Spleen (tissue), 11 donors: Measurements from ENCODE around the gene SLC9A3. TPM values are rescaled to one million over a fixed set of nuclear protein-coding genes. Genes with fewer than 3 reads are reported as not detected.

Experiments used
- DNase-seq: peaks from one replicate; pipeline ENCODE4 v3.0.0-alpha.2; 2020
- H3K27ac ChIP-seq, 8 donors: fragments of 200-600 bp; sonication (generic) in 7 of 8; 1 replicate in 4 of 8; 2 replicates in 4 of 8; pipeline versions ENCODE4 v1.5.0 to v1.8.0; 2016 to 2021; ENCODE audit warnings: inconsistent platforms in 4 of 8, mild to moderate bottlenecking in 4 of 8, moderate library complexity in 1 of 8
- H3K27me3 ChIP-seq, 7 donors: fragments of 200-600 bp; sonication (generic) in 6 of 7; replicated peaks in 1 of 7; 1 replicate in 4 of 7; 2 replicates in 3 of 7; pipeline versions ENCODE4 v1.5.0 to v1.8.0; 2016 to 2021; ENCODE audit warnings: inconsistent platforms in 3 of 7, mild to moderate bottlenecking in 1 of 7
- H3K36me3 ChIP-seq, 6 donors: fragments of 200-600 bp; sonication (generic) in 5 of 6; 1 replicate in 4 of 6; 2 replicates in 2 of 6; pipeline versions ENCODE4 v1.5.0 to v1.8.0; 2016 to 2021; ENCODE audit warnings: inconsistent platforms in 2 of 6
- H3K4me1 ChIP-seq, 6 donors: fragments of 200-600 bp; sonication (generic) in 5 of 6; 1 replicate in 3 of 6; 2 replicates in 3 of 6; pipeline versions ENCODE4 v1.5.0 to v1.8.0; 2016 to 2021; ENCODE audit warnings: inconsistent platforms in 3 of 6
- H3K4me3 ChIP-seq, 8 donors: fragments of 200-600 bp; sonication (generic) in 7 of 8; 1 replicate in 4 of 8; 2 replicates in 4 of 8; pipeline versions ENCODE4 v1.5.0 to v1.8.0; 2016 to 2021; ENCODE audit warnings: inconsistent platforms in 4 of 8, mild to moderate bottlenecking in 4 of 8, moderate library complexity in 2 of 8
- H3K9me3 ChIP-seq, 8 donors: fragments of 200-600 bp; sonication (generic) in 7 of 8; 1 replicate in 4 of 8; 2 replicates in 4 of 8; pipeline versions ENCODE4 v1.5.0 to v1.8.0; 2016 to 2021; ENCODE audit warnings: inconsistent platforms in 4 of 8
- POLR2A ChIP-seq, 3 donors: fragments of 450-650 bp; IDR thresholded peaks; one replicate each; pipeline ENCODE4 v1.5.1; 2017; ENCODE audit warnings: antibody characterized with exemption in 3 of 3, mild to moderate bottlenecking in 1 of 3
- POLR2AphosphoS5 ChIP-seq, 3 donors: sonication (generic); formaldehyde crosslinking; IDR thresholded peaks; one replicate each; pipeline ENCODE4 v1.5.1; 2017; ENCODE audit warnings: antibody characterized with exemption in 3 of 3
- WGBS, 5 donors: extraction: QIAGEN DNeasy Blood & Tissue Kit in 3 of 5; methylation state at CpG; one replicate each; pipeline versions ENCODE4 v1.1.5 to v1.1.7; 2013 to 2018; 5-methylcytosine and 5-hydroxymethylcytosine counted together
- intact Hi-C: fragments of 100-400 bp; cut with DNase I; formaldehyde crosslinking; loops from one replicate; pipeline ENCODE4 v1.15.0; 2023; ENCODE audit warnings: low total_unique reads
- polyA plus RNA-seq, 3 donors: library from polyadenylated mRNA; stranded (reverse); fragments of 200-250 nt; gene quantifications; one replicate each; pipeline ENCODE4 v1.2.1, GENCODE V29; 2013
- total RNA-seq, 7 donors: library from RNA; depleted of rRNA in 3 of 7; stranded (reverse); fragments of >200 nt in 3 of 7; fragmentation: NEBNext Ultra II Directional in 4 of 7; extraction: Animal tissue kit (Norgen Biotek cat#: 25700) in 4 of 7; gene quantifications; one replicate each; pipeline versions ENCODE4 v1.1.0 to v1.2.1, GENCODE V29; 2016 to 2021
- TF ChIP-seq, protein P1 (sequence below), 11 experiments: fragments of 200-600 bp in 7 of 11; fragments of 450-650 bp in 4 of 11; sonication (generic) in 4 of 11; IDR thresholded peaks in 8 of 11; conservative IDR thresholded peaks in 3 of 11; 1 replicate in 7 of 11; 2 replicates in 4 of 11; pipeline versions ENCODE4 v1.4.0 to v1.8.0; 2016 to 2021; ENCODE audit warnings: antibody characterized with exemption in 11 of 11, inconsistent platforms in 4 of 11, mild to moderate bottlenecking in 1 of 11
- donor health status: healthy with polysubstance abuse.
- donor health status: DM: no; HTN: no; CAD: no; lungs with moderate emphysema.
- donor health status: DM: no; HTN: no; CAD: no.
- donor health status: Bipolar disorder and iron deficiency.
- donor health status: healthy.
- donor health status: DM: no; HTN: no; CAD: no.
- donor health status: DM: yes; HTN: yes; CAD: no.

Gene SLC9A3
- total and polyA plus RNA-seq, 10 donors = 1.0 to 3.2 (median 1.5) TPM

DNA sequence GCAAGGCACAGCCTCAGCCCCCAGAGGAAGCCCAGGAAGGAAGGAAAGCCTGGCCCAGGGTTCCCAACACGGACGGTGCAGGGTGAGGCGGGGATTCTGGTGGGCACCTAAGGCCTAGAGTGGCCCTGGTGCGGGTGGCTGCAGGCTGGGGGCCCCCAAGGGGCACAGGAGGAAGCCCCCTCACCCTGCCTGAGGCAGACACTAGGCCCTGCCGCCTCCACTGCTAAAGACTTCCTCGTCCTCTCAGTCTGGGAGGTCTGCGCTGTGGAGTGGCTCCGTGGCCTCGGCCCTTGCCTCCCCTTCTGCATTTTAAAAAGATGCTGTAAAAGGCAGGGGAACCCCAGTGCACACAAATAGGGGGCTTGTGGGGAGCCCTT, 3.4 kb downstream of the SLC9A3 start:
- no peaks in the 10 kb centered on the region for H3K36me3 ChIP-seq
- H3K4me3 ChIP-seq = no peak overlapping the region
- no peaks in the 10 kb centered on the region for H3K9me3 ChIP-seq
- H3K27me3 ChIP-seq = peaks cover 0 to 100% (median 79%) of the 10 kb centered on the region in 7 donors
- no peak overlapping the region for H3K27ac ChIP-seq
- WGBS, 5 donors = 55 to 73% (median 67%) methylated on average over 6 to 9 of the region's 9 CpGs
- peaks cover 3 to 27% (median 18%) of the 10 kb centered on the region in 6 donors for H3K4me1 ChIP-seq
- DNase-seq = no peak
- intact Hi-C loops = no loop called here
- no peak for TF ChIP-seq POLR2AphosphoS5 (IDR thresholded peaks at IDR 0.05)
- no peak for TF ChIP-seq POLR2A (IDR thresholded peaks at IDR 0.05)
- TF ChIP-seq, protein P1, sequence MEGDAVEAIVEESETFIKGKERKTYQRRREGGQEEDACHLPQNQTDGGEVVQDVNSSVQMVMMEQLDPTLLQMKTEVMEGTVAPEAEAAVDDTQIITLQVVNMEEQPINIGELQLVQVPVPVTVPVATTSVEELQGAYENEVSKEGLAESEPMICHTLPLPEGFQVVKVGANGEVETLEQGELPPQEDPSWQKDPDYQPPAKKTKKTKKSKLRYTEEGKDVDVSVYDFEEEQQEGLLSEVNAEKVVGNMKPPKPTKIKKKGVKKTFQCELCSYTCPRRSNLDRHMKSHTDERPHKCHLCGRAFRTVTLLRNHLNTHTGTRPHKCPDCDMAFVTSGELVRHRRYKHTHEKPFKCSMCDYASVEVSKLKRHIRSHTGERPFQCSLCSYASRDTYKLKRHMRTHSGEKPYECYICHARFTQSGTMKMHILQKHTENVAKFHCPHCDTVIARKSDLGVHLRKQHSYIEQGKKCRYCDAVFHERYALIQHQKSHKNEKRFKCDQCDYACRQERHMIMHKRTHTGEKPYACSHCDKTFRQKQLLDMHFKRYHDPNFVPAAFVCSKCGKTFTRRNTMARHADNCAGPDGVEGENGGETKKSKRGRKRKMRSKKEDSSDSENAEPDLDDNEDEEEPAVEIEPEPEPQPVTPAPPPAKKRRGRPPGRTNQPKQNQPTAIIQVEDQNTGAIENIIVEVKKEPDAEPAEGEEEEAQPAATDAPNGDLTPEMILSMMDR (IDR thresholded peaks at IDR 0.05 in 8 of 11, conservative IDR thresholded peaks at IDR 0.05 in 3 of 11) = no peak

DNA sequence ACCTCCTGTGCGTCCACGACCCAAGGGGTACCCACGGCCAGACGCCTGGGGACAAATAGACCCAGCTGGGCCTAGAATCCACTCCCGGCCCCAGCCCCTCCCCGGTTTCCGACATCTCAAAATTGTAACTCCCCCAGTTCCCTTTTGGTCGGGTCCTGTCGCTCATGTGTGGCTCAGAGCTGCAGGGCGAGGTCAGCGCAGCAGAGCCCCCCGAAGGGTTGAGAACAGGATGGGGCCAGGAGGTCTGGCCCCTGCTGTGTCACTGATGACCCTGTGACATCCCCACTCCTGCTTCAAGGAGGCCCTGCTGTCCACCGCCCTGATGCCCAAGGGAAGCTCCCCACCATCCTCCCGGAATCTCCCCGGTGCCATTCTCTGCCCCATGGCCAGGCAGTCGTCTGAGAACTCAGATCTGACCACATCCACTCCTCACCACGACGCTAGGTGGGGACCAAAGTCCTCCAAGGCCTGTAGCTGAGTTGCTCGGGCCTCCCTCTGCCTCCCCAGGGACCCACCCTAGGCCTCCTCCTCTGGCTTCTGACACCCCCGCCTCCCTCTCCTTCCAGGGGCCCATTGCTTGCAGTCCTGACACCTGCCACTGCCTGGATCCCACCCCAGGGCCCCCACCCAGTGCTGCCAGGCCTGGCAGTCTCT, 3.9 kb downstream of the SLC9A3 start:
- TF ChIP-seq, protein P1 (IDR thresholded peaks at IDR 0.05 in 8 of 11, conservative IDR thresholded peaks at IDR 0.05 in 3 of 11) = no peak
- no peak for TF ChIP-seq POLR2A (IDR thresholded peaks at IDR 0.05)
- no peak for TF ChIP-seq POLR2AphosphoS5 (IDR thresholded peaks at IDR 0.05)
- H3K27ac ChIP-seq = no peak overlapping the region
- H3K4me3 ChIP-seq = no peak overlapping the region
- no peak for DNase-seq
- H3K4me1 ChIP-seq = peaks cover 3 to 27% (median 18%) of the 10 kb centered on the region in 6 donors
- H3K27me3 ChIP-seq = peaks cover 0 to 96% (median 74%) of the 10 kb centered on the region in 7 donors
- intact Hi-C loops = no loop called here
- WGBS, 5 donors = 75 to 86% (median 79%) methylated on average over 20 of the region's 20 CpGs
- H3K9me3 ChIP-seq = no peaks in the 10 kb centered on the region
- H3K36me3 ChIP-seq = no peaks in the 10 kb centered on the region

DNA sequence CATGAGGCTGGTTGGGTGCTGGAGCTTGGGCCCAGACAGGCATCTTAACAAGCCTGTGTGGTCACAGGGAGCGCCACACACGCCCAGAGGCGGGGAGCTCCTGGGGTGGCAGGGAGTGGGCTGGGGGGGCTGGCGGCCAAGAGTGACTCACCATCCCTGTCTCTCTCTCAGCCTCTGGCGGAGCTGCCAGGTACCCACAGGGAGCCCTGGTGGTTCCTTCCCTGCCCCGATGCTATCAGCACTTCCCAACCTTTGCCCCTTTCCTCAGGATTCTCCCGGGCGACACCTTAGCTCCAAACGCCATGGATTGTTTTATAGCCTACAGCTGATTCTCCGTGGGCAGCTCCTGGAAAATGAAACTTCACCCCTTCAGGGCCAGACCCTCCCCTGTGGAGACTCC, 5.5 kb downstream of the SLC9A3 start:
- TF ChIP-seq POLR2AphosphoS5 (IDR thresholded peaks at IDR 0.05) = no peak
- TF ChIP-seq, protein P1 (IDR thresholded peaks at IDR 0.05 in 8 of 11, conservative IDR thresholded peaks at IDR 0.05 in 3 of 11) = no peak
- TF ChIP-seq POLR2A (IDR thresholded peaks at IDR 0.05) = no peak
- Histone ChIP-seq H3K9me3 (no peaks in the 10 kb centered on the region), H3K4me3 (no peak overlapping the region), H3K27me3 (peaks cover 0 to 96% (median 66%) of the 10 kb centered on the region in 7 donors), H3K36me3 (no peaks in the 10 kb centered on the region), H3K4me1 (peaks cover 1 to 14% (median 8%) of the 10 kb centered on the region in 6 donors), H3K27ac (no peak overlapping the region)
- 66 to 78% (median 76%) methylated on average over 9 to 10 of the region's 10 CpGs for WGBS, 5 donors
- intact Hi-C loops = no loop called here
- DNase-seq = no peak

DNA sequence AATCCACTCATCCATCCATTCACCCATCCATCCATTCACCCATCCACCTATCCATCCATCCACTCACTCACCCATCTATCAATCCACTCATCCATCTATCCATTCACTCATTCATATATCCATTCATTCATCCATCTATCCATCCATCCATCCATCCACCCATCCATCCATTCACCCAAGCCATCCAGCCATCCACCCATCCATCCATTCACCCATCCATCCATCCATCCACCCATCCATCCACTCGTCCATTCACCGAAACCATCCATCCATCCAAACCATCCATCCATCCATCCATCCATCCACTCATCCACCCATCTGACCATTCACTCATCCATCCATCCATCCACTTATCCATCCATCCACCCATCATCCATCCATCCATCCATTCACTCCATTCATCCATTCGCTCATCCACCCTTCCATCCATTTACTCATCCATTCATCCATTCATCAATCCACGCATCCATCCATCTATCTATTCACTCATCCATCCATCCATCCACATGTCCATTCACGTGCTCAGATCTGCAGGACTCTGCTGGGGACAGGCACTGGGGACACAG, 6.6 kb downstream of the SLC9A3 start:
- intact Hi-C loops = no loop called here
- H3K9me3 ChIP-seq = no peaks in the 10 kb centered on the region
- TF ChIP-seq POLR2A (IDR thresholded peaks at IDR 0.05) (no peak), POLR2AphosphoS5 (IDR thresholded peaks at IDR 0.05) (no peak)
- TF ChIP-seq, protein P1 (IDR thresholded peaks at IDR 0.05 in 8 of 11, conservative IDR thresholded peaks at IDR 0.05 in 3 of 11) = no peak
- 86 to 91% (median 87%) methylated on average over 5 of the region's 5 CpGs for WGBS, 5 donors
- H3K27ac ChIP-seq = no peak overlapping the region
- H3K4me3 ChIP-seq = no peak overlapping the region
- H3K36me3 ChIP-seq = no peaks in the 10 kb centered on the region
- H3K4me1 ChIP-seq = peaks cover 0 to 6% (median 0%) of the 10 kb centered on the region in 6 donors
- no peak for DNase-seq
- H3K27me3 ChIP-seq = peaks cover 0 to 96% (median 62%) of the 10 kb centered on the region in 7 donors
